ENCODE results near the gene CLEC6A.
A peak's percentile ranks its signal among the peaks of the same experiment; 100 is the strongest.
"Not testable (repeated sequence)": the region's sequence is repeated elsewhere in the genome, so short reads cannot be mapped to it uniquely, and the experiment has no call there.

CLEC6A gene

DNA sequence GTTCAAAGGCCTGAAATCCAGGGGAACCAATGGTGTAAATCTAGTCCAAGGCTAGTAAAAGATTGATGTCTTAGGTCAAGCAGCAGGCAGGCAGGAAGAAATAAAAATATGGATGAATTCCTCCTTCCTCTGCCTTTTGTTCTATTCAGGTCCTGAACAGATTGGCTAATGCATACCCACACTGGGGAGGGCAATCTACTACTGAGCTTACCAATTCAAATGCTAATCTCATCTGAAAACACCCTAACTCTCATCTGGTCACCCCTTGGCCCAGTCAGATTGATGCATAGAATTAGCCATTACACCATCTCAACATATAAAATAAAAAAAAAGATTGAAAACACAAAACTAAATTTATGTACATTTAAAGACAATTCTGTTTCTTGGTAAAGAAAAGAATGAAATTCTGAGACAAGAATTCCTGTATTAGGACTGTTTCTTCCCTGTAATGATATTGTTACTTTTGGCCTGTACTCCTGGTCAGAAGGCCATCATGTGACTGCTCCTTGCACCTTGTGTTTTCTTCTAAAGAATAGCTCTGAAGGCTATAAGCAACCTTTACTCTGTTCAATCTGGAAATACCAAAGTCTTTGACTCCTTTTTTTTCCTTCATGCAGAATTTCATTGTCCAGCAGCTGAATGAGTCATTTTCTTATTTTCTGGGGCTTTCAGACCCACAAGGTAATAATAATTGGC lies 19.9 kb downstream of the CLEC6A start:
- H3K27ac ChIP-seq: no peak overlapping the region

DNA sequence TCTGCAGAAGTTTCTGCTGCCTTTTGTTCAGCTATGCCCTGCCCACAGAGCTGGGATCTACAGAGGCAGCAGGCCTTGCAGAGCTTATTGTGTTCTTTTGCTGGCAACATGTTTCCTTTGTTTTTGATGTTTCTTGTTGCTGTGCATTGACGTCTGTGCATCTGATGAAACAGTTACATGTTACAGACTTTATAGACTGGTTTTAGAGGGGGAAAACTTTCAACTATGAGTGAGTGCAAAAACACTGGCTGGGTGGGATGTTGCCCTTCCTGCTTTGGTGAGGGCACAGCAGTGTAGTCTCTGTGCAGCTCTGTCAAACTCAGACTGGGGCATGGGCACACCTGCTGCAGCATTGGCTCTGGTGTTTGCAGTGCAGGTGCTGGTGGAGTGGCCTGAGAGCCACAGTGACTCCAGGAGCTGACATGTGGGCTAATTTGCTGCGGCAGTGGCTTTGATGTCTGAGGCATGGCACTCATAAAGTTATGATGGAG lies 26.9 kb downstream of the CLEC6A start:
- H3K27ac ChIP-seq: peak overlapping the region; percentile 50
- TF ChIP-seq, protein P1, sequence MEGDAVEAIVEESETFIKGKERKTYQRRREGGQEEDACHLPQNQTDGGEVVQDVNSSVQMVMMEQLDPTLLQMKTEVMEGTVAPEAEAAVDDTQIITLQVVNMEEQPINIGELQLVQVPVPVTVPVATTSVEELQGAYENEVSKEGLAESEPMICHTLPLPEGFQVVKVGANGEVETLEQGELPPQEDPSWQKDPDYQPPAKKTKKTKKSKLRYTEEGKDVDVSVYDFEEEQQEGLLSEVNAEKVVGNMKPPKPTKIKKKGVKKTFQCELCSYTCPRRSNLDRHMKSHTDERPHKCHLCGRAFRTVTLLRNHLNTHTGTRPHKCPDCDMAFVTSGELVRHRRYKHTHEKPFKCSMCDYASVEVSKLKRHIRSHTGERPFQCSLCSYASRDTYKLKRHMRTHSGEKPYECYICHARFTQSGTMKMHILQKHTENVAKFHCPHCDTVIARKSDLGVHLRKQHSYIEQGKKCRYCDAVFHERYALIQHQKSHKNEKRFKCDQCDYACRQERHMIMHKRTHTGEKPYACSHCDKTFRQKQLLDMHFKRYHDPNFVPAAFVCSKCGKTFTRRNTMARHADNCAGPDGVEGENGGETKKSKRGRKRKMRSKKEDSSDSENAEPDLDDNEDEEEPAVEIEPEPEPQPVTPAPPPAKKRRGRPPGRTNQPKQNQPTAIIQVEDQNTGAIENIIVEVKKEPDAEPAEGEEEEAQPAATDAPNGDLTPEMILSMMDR (conservative IDR thresholded peaks at IDR 0.05): no peak

More for the DNA sequence above, 19.9 kb downstream of the CLEC6A start:
- TF ChIP-seq, protein P1 (conservative IDR thresholded peaks at IDR 0.05): no peak

GRCh38 chr12:8483079-8483478 lies 27.3 kb downstream of the CLEC6A start:
- TF ChIP-seq, protein P1 (conservative IDR thresholded peaks at IDR 0.05): no peak
- peak overlapping the region; percentile 50 for H3K27ac ChIP-seq

DNA sequence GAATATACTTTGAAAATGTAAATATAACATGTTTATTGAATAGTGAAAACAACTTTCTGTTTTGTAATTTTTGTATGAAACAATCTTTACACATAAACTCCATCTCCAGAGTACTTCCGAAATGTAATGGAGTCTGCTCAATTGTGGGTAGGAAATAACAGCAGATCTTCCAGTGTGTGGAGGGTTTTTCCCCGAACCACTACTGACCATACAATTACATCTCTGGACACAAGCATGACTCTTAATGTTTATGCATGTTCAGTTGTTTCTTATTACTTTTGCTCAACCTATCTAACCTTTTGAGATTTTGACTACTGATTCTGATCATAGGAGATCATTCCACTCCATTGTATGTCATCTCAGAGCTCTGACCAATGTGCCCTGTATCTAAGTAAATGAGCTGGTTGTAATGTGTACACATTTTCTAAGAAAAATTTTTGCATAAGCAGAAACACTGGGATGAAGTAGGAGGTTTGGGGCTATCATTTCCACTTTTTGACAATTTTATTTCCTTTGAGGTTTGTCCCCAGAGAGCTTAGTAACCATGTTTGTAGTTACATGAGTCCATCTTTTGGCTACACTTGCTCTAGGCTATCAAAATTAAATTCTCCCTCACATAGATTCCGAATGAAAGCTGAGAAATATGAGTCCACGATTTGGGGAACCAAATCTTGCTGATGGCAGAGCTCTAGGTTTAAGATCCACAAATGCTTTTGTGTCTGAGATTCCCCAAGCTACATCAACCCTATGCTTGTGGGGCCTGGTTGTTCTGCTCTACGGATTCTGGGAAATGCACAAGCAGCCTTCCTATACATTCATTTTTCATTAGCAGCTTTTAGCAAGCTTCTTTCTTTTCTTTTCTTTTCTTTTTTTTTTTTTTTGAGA lies 36.1 kb downstream of the CLEC6A start:
- TF ChIP-seq, protein P1 (conservative IDR thresholded peaks at IDR 0.05): no peak
- no peak overlapping the region for H3K27ac ChIP-seq

GRCh38 chr12:8493084-8493483 lies 37.3 kb downstream of the CLEC6A start:
- TF ChIP-seq, protein P1 (conservative IDR thresholded peaks at IDR 0.05): no peak
- H3K27ac ChIP-seq: no peak overlapping the region

DNA sequence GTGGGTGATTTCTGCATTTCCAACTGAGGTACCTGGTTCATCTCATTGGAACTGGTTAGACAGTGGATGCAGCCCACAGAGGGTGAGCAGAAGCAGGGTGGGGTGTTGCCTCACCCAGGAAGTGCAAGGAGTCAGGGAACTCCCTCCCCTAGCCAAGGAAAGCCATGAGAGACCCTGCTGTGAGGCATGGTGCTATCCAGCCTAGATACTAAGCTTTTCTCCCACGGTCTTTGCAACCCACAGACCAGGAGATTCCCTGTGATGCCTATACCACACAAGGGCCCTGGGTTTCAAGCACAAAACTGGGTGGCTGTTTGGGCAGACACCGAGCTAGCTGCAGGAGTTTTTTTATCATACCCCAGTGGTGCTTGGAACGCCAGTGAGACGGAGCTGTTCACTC lies 39.9 kb downstream of the CLEC6A start:
- H3K27ac ChIP-seq: not testable (repeated sequence)

DNA sequence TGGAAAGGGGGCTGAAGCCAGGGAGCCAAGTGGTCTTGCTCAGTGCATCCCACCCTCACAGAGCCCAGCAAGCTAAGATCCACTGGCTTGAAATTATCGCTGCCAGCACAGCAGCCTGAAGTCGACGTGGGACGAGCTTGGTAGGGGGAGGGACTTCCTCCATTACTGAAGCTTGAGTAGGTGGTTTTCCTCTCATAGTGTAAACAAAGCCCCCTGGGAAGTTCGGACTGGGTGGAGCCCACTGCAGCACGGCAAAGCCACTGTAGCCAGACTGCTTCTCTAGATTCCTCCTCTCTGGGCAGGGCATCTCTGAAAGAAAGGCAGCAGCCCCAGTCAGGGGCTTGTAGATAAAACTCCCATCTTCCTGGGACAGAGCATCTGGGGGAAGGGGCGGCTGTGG lies 40.3 kb downstream of the CLEC6A start:
- H3K27ac ChIP-seq: not testable (repeated sequence)

- no peak overlapping the region for H3K27ac ChIP-seq
- TF ChIP-seq, protein P1 (conservative IDR thresholded peaks at IDR 0.05): peak; percentile 47
These were observed 43.9 kb downstream of the CLEC6A start for GRCh38 chr12:8499616-8500015.

All from VCaP (cell line).